Measurements from ENCODE around the gene BICRA. TPM values are rescaled to one million over a fixed set of nuclear protein-coding genes. Genes with fewer than 3 reads are reported as not detected.

Gene BICRA
- total RNA-seq, 1 experiment from 2014 or later = 24.4 TPM

DNA sequence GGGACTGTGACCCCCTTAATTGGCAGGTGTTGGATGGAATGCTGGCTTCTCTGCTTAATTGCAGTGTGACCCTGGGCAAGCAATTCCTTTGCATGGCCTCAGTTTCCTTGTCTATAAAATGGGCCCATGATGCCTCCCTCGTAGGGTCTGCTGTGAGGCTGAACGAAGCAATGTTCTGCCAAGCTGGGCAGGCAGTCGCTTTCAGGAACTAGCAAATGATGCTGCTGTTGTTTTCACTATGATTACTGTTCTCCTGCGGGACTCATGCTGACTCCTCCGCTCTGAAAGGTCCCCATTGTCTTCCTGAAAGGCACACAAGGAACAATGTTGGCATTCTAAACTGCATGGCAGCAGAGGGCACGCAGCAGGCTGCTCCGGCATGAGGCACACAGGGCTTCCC, 6.8 kb downstream of the BICRA start:
- Mint-ChIP-seq H3K36me3 (ENCODE audit: insufficient read depth, unreplicated experiment) (peaks cover 8% of the 10 kb centered on the region), H3K4me1 (ENCODE audit: low read depth, unreplicated experiment) (peaks cover 25% of the 10 kb centered on the region), H3K9me3 (ENCODE audit: low read depth, unreplicated experiment) (no peaks in the 10 kb centered on the region), H3K27ac (ENCODE audit: unreplicated experiment) (no peak overlapping the region), H3K4me3 (ENCODE audit: low read depth, unreplicated experiment) (no peak overlapping the region), H3K27me3 (ENCODE audit: unreplicated experiment) (no peaks in the 10 kb centered on the region)
- no peak for TF ChIP-seq CTCF (IDR thresholded peaks at IDR 0.05; ENCODE audit: unreplicated experiment)
- intact Hi-C loops (cut with micrococcal nuclease; ENCODE audit: unreplicated experiment) = no loop called here
- CTCF ChIA-PET = no interaction called here
- DNase-seq = no peak
- BruUV-seq (replicated peaks) = no TSS peak

- CTCF ChIA-PET = no interaction called here
- Mint-ChIP-seq H3K36me3 (ENCODE audit: insufficient read depth, unreplicated experiment) (peaks cover 8% of the 10 kb centered on the region), H3K9me3 (ENCODE audit: low read depth, unreplicated experiment) (no peaks in the 10 kb centered on the region), H3K27ac (ENCODE audit: unreplicated experiment) (no peak overlapping the region), H3K27me3 (ENCODE audit: unreplicated experiment) (no peaks in the 10 kb centered on the region), H3K4me1 (ENCODE audit: low read depth, unreplicated experiment) (peaks cover 22% of the 10 kb centered on the region), H3K4me3 (ENCODE audit: low read depth, unreplicated experiment) (no peak overlapping the region)
- no peak for DNase-seq
- intact Hi-C loops (cut with micrococcal nuclease; ENCODE audit: unreplicated experiment) = no loop called here
- BruUV-seq (replicated peaks) = no TSS peak
- TF ChIP-seq CTCF (IDR thresholded peaks at IDR 0.05; ENCODE audit: unreplicated experiment) = no peak
These were observed 9.8 kb downstream of the BICRA start for GRCh38 chr19:47618771-47619170.

DNA sequence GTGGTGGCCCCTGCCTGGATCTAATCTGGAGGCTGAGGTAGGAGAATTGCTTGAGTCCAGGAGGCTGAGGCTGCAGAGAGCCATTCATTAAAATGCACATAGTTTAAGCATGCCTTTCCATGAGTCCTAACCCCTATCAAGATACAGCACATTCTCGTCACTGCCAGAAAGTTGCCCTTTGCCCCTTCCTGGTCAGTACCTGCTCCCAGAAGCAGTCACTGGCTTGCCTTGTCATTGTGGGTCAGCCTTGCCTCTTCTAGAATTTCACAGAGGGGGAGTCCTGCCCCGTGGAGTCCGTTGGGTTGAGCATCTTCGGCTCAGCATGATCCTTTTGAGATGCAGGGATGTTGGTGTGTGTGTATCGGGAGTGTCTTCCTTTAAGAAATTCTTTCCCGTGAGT, 10.8 kb downstream of the BICRA start:
- peaks cover 22% of the 10 kb centered on the region for H3K4me1 Mint-ChIP-seq (ENCODE audit: low read depth, unreplicated experiment)
- H3K27ac Mint-ChIP-seq (ENCODE audit: unreplicated experiment) = peak overlapping the region; percentile 31

DNA sequence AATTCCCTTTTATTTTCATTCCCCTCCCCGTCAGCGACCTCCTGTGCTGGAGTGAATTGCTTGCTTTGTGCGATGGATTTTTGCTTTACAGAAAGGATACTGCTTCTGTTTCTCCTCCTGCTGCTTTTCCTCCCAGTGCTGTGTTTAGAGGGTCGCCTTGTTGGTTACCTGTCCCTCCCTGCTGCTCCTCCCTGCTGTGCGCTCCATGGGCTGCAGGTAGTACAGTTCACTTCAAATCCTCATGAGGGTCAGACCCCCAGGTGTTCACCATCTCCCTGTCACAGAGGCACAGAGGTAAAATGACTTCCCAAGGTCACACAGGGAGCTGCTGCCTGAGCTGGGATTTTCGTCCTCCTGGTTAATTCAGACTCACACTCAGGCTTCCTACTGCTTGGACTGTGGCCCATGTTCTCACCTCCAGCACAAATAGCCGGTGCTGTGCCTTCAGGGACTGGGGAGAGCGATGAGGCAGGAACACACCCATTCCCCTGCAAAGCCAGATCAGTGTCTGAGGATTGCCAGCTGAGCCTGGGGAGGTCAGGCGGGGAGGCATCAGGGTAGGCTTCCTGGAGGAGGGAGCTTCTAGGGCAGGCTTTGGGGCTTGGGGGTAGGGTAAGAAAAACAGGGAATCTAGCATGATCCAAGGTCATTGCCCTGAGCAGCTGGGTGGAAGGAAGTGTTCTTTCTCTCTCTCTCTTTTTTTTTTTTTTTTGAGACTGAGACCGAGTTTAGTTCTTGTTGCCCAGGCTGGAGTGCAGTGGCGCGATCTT, 14.4 kb downstream of the BICRA start:
- no peaks in the 10 kb centered on the region for H3K9me3 Mint-ChIP-seq (ENCODE audit: low read depth, unreplicated experiment)
- peaks cover 12% of the 10 kb centered on the region for H3K36me3 Mint-ChIP-seq (ENCODE audit: insufficient read depth, unreplicated experiment)
- peaks cover 23% of the 10 kb centered on the region for H3K4me1 Mint-ChIP-seq (ENCODE audit: low read depth, unreplicated experiment)
- intact Hi-C loops (cut with micrococcal nuclease; ENCODE audit: unreplicated experiment) = no loop called here
- no peaks in the 10 kb centered on the region for H3K27me3 Mint-ChIP-seq (ENCODE audit: unreplicated experiment)
- H3K27ac Mint-ChIP-seq (ENCODE audit: unreplicated experiment) = no peak overlapping the region
- CTCF ChIA-PET = no interaction called here
- TF ChIP-seq CTCF (IDR thresholded peaks at IDR 0.05; ENCODE audit: unreplicated experiment) = no peak
- H3K4me3 Mint-ChIP-seq (ENCODE audit: low read depth, unreplicated experiment) = no peak overlapping the region
- no peak for DNase-seq
- no TSS peak for BruUV-seq (replicated peaks)

More for the DNA sequence above, 10.8 kb downstream of the BICRA start:
- BruUV-seq (replicated peaks) = no TSS peak
- H3K36me3 Mint-ChIP-seq (ENCODE audit: insufficient read depth, unreplicated experiment) = peaks cover 8% of the 10 kb centered on the region
- CTCF ChIA-PET = interaction anchor here (0.6 kb wide), 1 partner anchor 837 kb away, joined by 4 read pairs; no protein-coding TSS in a partner anchor
- DNase-seq = no peak
- H3K9me3 Mint-ChIP-seq (ENCODE audit: low read depth, unreplicated experiment) = no peaks in the 10 kb centered on the region
- no peaks in the 10 kb centered on the region for H3K27me3 Mint-ChIP-seq (ENCODE audit: unreplicated experiment)
- intact Hi-C loops (cut with micrococcal nuclease; ENCODE audit: unreplicated experiment) = no loop called here
- H3K4me3 Mint-ChIP-seq (ENCODE audit: low read depth, unreplicated experiment) = no peak overlapping the region
- no peak for TF ChIP-seq CTCF (IDR thresholded peaks at IDR 0.05; ENCODE audit: unreplicated experiment)
